NK-92 (cell line): ENCODE data around the gene NRP2.

Experiments
- DNase-seq: peaks from one replicate; lab custom pipeline; 2025; ENCODE audit not compliant: unreplicated experiment; lab: John Stamatoyannopoulos, UW

Gene NRP2

GRCh38 chr2:205802065-205802464 is 119.8 kb downstream of the NRP2 start:
- no peak for DNase-seq

GRCh38 chr2:205802941-205803340 is 120.6 kb downstream of the NRP2 start:
- no peak for DNase-seq

GRCh38 chr2:205803500-205803899 is 121.2 kb downstream of the NRP2 start:
- no peak for DNase-seq

- DNase-seq: no peak
Observed at GRCh38 chr2:205805136-205805535, 122.8 kb downstream of the NRP2 start.

GRCh38 chr2:205806143-205806905 is 124.0 kb downstream of the NRP2 start:
- no peak for DNase-seq

GRCh38 chr2:205807229-205807628 is 124.9 kb downstream of the NRP2 start:
- DNase-seq: no peak

- no peak for DNase-seq
Observed at GRCh38 chr2:205807758-205808157, 125.5 kb downstream of the NRP2 start.

- DNase-seq: no peak
Observed at GRCh38 chr2:205808486-205809121, 126.3 kb downstream of the NRP2 start.

- no peak for DNase-seq
Observed at GRCh38 chr2:205811387-205811786, 129.1 kb downstream of the NRP2 start.

GRCh38 chr2:205814039-205814364 is 131.7 kb downstream of the NRP2 start:
- no peak for DNase-seq

GRCh38 chr2:205815673-205816072 is 133.4 kb downstream of the NRP2 start:
- DNase-seq: no peak

GRCh38 chr2:205816268-205816667 is 134.0 kb downstream of the NRP2 start:
- no peak for DNase-seq

- no peak for DNase-seq
Observed at GRCh38 chr2:205822579-205822978, 140.3 kb downstream of the NRP2 start.

- no peak for DNase-seq
Observed at GRCh38 chr2:205827809-205828365, 145.6 kb downstream of the NRP2 start.

GRCh38 chr2:205833864-205834263 is 151.6 kb downstream of the NRP2 start:
- DNase-seq: no peak

- no peak for DNase-seq
Observed at GRCh38 chr2:205834796-205835195, 152.5 kb downstream of the NRP2 start.

GRCh38 chr2:205835251-205835791 is 153.0 kb downstream of the NRP2 start:
- DNase-seq: no peak

GRCh38 chr2:205835923-205836322 is 153.6 kb downstream of the NRP2 start:
- no peak for DNase-seq

GRCh38 chr2:205836477-205837221 is 154.3 kb downstream of the NRP2 start:
- no peak for DNase-seq

- no peak for DNase-seq
Observed at GRCh38 chr2:205837663-205838062, 155.4 kb downstream of the NRP2 start.

- DNase-seq: no peak
Observed at GRCh38 chr2:205845446-205845845, 163.1 kb downstream of the NRP2 start.
